Liver (tissue), 3 donors: Measurements from ENCODE around the gene EPPIN.

Source experiments
- CTCF ChIP-seq: fragments of 150-350 bp; IDR thresholded peaks from 2 replicates; pipeline ENCODE4 v1.5.1; 2017; ENCODE audit warnings: improper control_type of control experiment, low read depth, low read length; ENCODE audit not compliant: missing input control
- EGR1 ChIP-seq, 2 donors: IDR thresholded peaks; 2 replicates each; pipeline ENCODE4 v1.6.1; 2016 to 2018; ENCODE audit warnings: antibody characterized with exemption in 2 of 2, low read depth in 2 of 2
- MAX ChIP-seq: IDR thresholded peaks from 2 replicates; pipeline ENCODE4 v1.6.1; 2016; ENCODE audit warnings: antibody characterized with exemption
- RAD21 ChIP-seq, 2 donors: IDR thresholded peaks; 2 replicates each; pipeline ENCODE4 v1.6.1; 2016; ENCODE audit warnings: antibody characterized with exemption in 2 of 2, mild to moderate bottlenecking in 2 of 2
- TAF1 ChIP-seq: conservative IDR thresholded peaks from 2 replicates; pipeline ENCODE4 v1.6.1; 2016; ENCODE audit warnings: antibody characterized with exemption, mild to moderate bottlenecking
- donor health status: healthy.
- donor health status: healthy.

- TF ChIP-seq CTCF: no peak
- no peak for TF ChIP-seq RAD21 (IDR thresholded peaks at IDR 0.05)
- TF ChIP-seq MAX: no peak
- TF ChIP-seq TAF1: no peak
- no peak for TF ChIP-seq EGR1 (IDR thresholded peaks at IDR 0.05; ENCODE audit: low read depth in 2 of 2)
Measured at GRCh38 chr20:45527294-45527693, 19.9 kb downstream of the EPPIN start.
